ENCODE results near the gene NNMT. TPM values are rescaled to one million over a fixed set of nuclear protein-coding genes. Genes with fewer than 3 reads are reported as not detected.
A peak's percentile ranks its signal among the peaks of the same experiment; 100 is the strongest.

NNMT gene
- total RNA-seq, 1 donor from 2014 or later = 0.54 TPM

GRCh38 chr11:114276077-114276476, 20.1 kb upstream of the NNMT start:
- Mint-ChIP-seq H3K27me3 (ENCODE audit: low read depth) (peaks cover 79% of the 10 kb centered on the region), H3K27ac (no peak overlapping the region), H3K4me3 (no peak overlapping the region), H3K36me3 (no peaks in the 10 kb centered on the region), H3K4me1 (peaks cover 4% of the 10 kb centered on the region), H3K9me3 (no peaks in the 10 kb centered on the region)
- no peak for DNase-seq (ENCODE audit: low spot score in 2 of 2, unreplicated experiment in 2 of 2)
- TF ChIP-seq CTCF (IDR thresholded peaks at IDR 0.05; ENCODE audit: unreplicated experiment) = no peak

GRCh38 chr11:114277637-114278341, 18.4 kb upstream of the NNMT start:
- no peak for TF ChIP-seq CTCF (IDR thresholded peaks at IDR 0.05; ENCODE audit: unreplicated experiment)
- Mint-ChIP-seq H3K27me3 (ENCODE audit: low read depth) (peaks cover 62% of the 10 kb centered on the region), H3K4me1 (peaks cover 19% of the 10 kb centered on the region), H3K36me3 (no peaks in the 10 kb centered on the region), H3K9me3 (no peaks in the 10 kb centered on the region), H3K4me3 (no peak overlapping the region), H3K27ac (no peak overlapping the region)
- DNase-seq (ENCODE audit: low spot score in 2 of 2, unreplicated experiment in 2 of 2) = no peak

- Mint-ChIP-seq H3K4me3 (no peak overlapping the region), H3K27ac (no peak overlapping the region), H3K27me3 (ENCODE audit: low read depth) (peaks cover 55% of the 10 kb centered on the region), H3K36me3 (no peaks in the 10 kb centered on the region), H3K4me1 (peaks cover 19% of the 10 kb centered on the region), H3K9me3 (no peaks in the 10 kb centered on the region)
- no peak for TF ChIP-seq CTCF (IDR thresholded peaks at IDR 0.05; ENCODE audit: unreplicated experiment)
- DNase-seq (ENCODE audit: low spot score in 2 of 2, unreplicated experiment in 2 of 2) = no peak
Observed at GRCh38 chr11:114278342-114279065, 17.7 kb upstream of the NNMT start.

GRCh38 chr11:114279792-114280546, 16.2 kb upstream of the NNMT start:
- H3K9me3 Mint-ChIP-seq = no peaks in the 10 kb centered on the region
- DNase-seq (ENCODE audit: low spot score in 2 of 2, unreplicated experiment in 2 of 2) = no peak
- H3K4me1 Mint-ChIP-seq = peaks cover 19% of the 10 kb centered on the region
- TF ChIP-seq CTCF (IDR thresholded peaks at IDR 0.05; ENCODE audit: unreplicated experiment) = no peak
- H3K27ac Mint-ChIP-seq = no peak overlapping the region
- H3K27me3 Mint-ChIP-seq (ENCODE audit: low read depth) = peaks cover 41% of the 10 kb centered on the region
- no peak overlapping the region for H3K4me3 Mint-ChIP-seq
- no peaks in the 10 kb centered on the region for H3K36me3 Mint-ChIP-seq

- H3K4me1 Mint-ChIP-seq = peaks cover 21% of the 10 kb centered on the region
- no peak overlapping the region for H3K4me3 Mint-ChIP-seq
- peaks cover 35% of the 10 kb centered on the region for H3K27me3 Mint-ChIP-seq (ENCODE audit: low read depth)
- DNase-seq (ENCODE audit: low spot score in 2 of 2, unreplicated experiment in 2 of 2) = peak; percentile 38 to 67
- H3K27ac Mint-ChIP-seq = no peak overlapping the region
- no peaks in the 10 kb centered on the region for H3K9me3 Mint-ChIP-seq
- H3K36me3 Mint-ChIP-seq = no peaks in the 10 kb centered on the region
- peak; percentile 47 for TF ChIP-seq CTCF (IDR thresholded peaks at IDR 0.05; ENCODE audit: unreplicated experiment)
Observed at GRCh38 chr11:114280696-114281095, 15.5 kb upstream of the NNMT start.
